ENCODE measurements around the gene TAMALIN.

DNA sequence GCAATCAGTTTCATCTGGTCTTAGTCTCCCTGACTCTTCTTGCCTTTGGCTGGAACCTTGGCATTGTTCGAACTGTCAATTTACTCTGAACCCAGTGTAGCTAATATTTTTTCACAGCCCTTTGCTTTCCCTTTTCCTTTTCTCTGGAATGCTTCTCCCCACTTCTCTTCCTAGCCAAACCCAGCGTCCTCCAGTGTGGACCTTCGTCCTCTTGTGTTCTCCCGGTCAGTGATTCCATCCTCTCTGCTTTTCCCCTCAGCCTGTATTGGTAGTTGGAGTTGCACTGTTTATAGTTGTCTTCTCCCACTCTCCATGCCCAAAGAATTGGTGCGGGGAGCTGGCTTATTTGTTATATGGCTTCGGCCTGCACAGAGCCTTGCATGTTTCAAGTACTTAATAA, 45.9 kb upstream of the TAMALIN start:
- TF ChIP-seq, protein P1, sequence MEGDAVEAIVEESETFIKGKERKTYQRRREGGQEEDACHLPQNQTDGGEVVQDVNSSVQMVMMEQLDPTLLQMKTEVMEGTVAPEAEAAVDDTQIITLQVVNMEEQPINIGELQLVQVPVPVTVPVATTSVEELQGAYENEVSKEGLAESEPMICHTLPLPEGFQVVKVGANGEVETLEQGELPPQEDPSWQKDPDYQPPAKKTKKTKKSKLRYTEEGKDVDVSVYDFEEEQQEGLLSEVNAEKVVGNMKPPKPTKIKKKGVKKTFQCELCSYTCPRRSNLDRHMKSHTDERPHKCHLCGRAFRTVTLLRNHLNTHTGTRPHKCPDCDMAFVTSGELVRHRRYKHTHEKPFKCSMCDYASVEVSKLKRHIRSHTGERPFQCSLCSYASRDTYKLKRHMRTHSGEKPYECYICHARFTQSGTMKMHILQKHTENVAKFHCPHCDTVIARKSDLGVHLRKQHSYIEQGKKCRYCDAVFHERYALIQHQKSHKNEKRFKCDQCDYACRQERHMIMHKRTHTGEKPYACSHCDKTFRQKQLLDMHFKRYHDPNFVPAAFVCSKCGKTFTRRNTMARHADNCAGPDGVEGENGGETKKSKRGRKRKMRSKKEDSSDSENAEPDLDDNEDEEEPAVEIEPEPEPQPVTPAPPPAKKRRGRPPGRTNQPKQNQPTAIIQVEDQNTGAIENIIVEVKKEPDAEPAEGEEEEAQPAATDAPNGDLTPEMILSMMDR (IDR thresholded peaks at IDR 0.05; ENCODE audit: low read depth, low read length, poor library complexity, severe bottlenecking) = no peak
- no peak for TF ChIP-seq EZH2phosphoT487 (IDR thresholded peaks at IDR 0.05; ENCODE audit: borderline replicate concordance, low read length)

Data from DOHH2 (cell line).